Erythroblast (primary cell): ENCODE measurements around the gene CLRN2.
"Not testable (repeated sequence)": the region's sequence is repeated elsewhere in the genome, so short reads cannot be mapped to it uniquely, and the experiment has no call there.

ENCODE experiments used
- DNase-seq, 2 experiments: peaks; one replicate each; lab custom pipeline; 2025; lab: John Stamatoyannopoulos, UW
- GATA1 ChIP-seq: IDR thresholded peaks from 2 replicates; pipeline ENCODE4 v1.6.1; 2011; ENCODE audit warnings: low read depth, mild to moderate bottlenecking, control low read depth, low read length, moderate library complexity
- POLR2A ChIP-seq: IDR thresholded peaks from 2 replicates; pipeline ENCODE4 v1.6.1; 2011; ENCODE audit warnings: mild to moderate bottlenecking, low read length

CLRN2 gene

GRCh38 chr4:17512973-17513665 is 1.8 kb upstream of the CLRN2 start:
- no peak for DNase-seq
- TF ChIP-seq GATA1 (no peak), POLR2A (no peak)

- no peak for DNase-seq
- TF ChIP-seq POLR2A: no peak
- no peak for TF ChIP-seq GATA1
These were observed 761 bp downstream of the CLRN2 start for GRCh38 chr4:17515445-17516407.

- TF ChIP-seq GATA1: no peak
- TF ChIP-seq POLR2A: no peak
These were observed 2.0 kb downstream of the CLRN2 start for GRCh38 chr4:17516980-17517379.

GRCh38 chr4:17517664-17518063 is 2.7 kb downstream of the CLRN2 start:
- TF ChIP-seq POLR2A: no peak
- no peak for TF ChIP-seq GATA1
- no peak for DNase-seq

More at GRCh38 chr4:17516980-17517379, 2.0 kb downstream of the CLRN2 start:
- no peak for DNase-seq

- DNase-seq: peak in 1 of 2 experiments; percentile 4
- TF ChIP-seq GATA1 (no peak), POLR2A (no peak)
These were observed 6.6 kb downstream of the CLRN2 start for GRCh38 chr4:17521595-17521994.

GRCh38 chr4:17523662-17524061 is 8.7 kb downstream of the CLRN2 start:
- no peak for DNase-seq
- TF ChIP-seq POLR2A (no peak), GATA1 (no peak)

- DNase-seq: no peak
- no peak for TF ChIP-seq GATA1
- TF ChIP-seq POLR2A: no peak
These were observed 11.9 kb downstream of the CLRN2 start for GRCh38 chr4:17526695-17527477.

GRCh38 chr4:17528551-17529165 is 13.7 kb downstream of the CLRN2 start:
- TF ChIP-seq POLR2A (no peak), GATA1 (no peak)
- no peak for DNase-seq

- DNase-seq: no peak
- no peak for TF ChIP-seq GATA1
- no peak for TF ChIP-seq POLR2A
These were observed 16.7 kb downstream of the CLRN2 start for GRCh38 chr4:17531538-17532285.

- DNase-seq: no peak
- no peak for TF ChIP-seq GATA1
- no peak for TF ChIP-seq POLR2A
These were observed 19.7 kb downstream of the CLRN2 start for GRCh38 chr4:17534705-17535104.

GRCh38 chr4:17535242-17535641 is 20.3 kb downstream of the CLRN2 start:
- no peak for TF ChIP-seq GATA1
- no peak for DNase-seq

- DNase-seq: peak; percentile 37 to 43
- TF ChIP-seq GATA1 (no peak), POLR2A (no peak)
These were observed 20.9 kb downstream of the CLRN2 start for GRCh38 chr4:17535906-17536305.

- not testable (repeated sequence) for DNase-seq
These were observed 22.1 kb downstream of the CLRN2 start for GRCh38 chr4:17537060-17537459.
